GM10847 (cell line): ENCODE measurements around the gene FHIP1A.

Experiments used
- POLR2A ChIP-seq: IDR thresholded peaks from 2 replicates; pipeline ENCODE4 v1.6.1; 2011; ENCODE audit not compliant: insufficient read length; ENCODE audit errors: extremely low read depth

FHIP1A gene

GRCh38 chr4:151409470-151410313 is 716 bp downstream of the FHIP1A start:
- no peak for TF ChIP-seq POLR2A

- TF ChIP-seq POLR2A: no peak
These were observed 7.0 kb downstream of the FHIP1A start for GRCh38 chr4:151415978-151416377.

GRCh38 chr4:151417164-151417571 is 8.2 kb downstream of the FHIP1A start:
- no peak for TF ChIP-seq POLR2A

- no peak for TF ChIP-seq POLR2A
These were observed 8.9 kb downstream of the FHIP1A start for GRCh38 chr4:151417766-151418376.

- no peak for TF ChIP-seq POLR2A
These were observed 9.4 kb downstream of the FHIP1A start for GRCh38 chr4:151418385-151418784.

- no peak for TF ChIP-seq POLR2A
These were observed 9.9 kb downstream of the FHIP1A start for GRCh38 chr4:151418856-151419255.

- TF ChIP-seq POLR2A: no peak
These were observed 11.4 kb downstream of the FHIP1A start for GRCh38 chr4:151420250-151420807.

- no peak for TF ChIP-seq POLR2A
These were observed 13.9 kb downstream of the FHIP1A start for GRCh38 chr4:151422854-151423253.

GRCh38 chr4:151426513-151426912 is 17.5 kb downstream of the FHIP1A start:
- TF ChIP-seq POLR2A: no peak

GRCh38 chr4:151427266-151427665 is 18.3 kb downstream of the FHIP1A start:
- no peak for TF ChIP-seq POLR2A

- no peak for TF ChIP-seq POLR2A
These were observed 19.4 kb downstream of the FHIP1A start for GRCh38 chr4:151428346-151428745.

- TF ChIP-seq POLR2A: no peak
These were observed 21.1 kb downstream of the FHIP1A start for GRCh38 chr4:151429957-151430570.

- no peak for TF ChIP-seq POLR2A
These were observed 21.9 kb downstream of the FHIP1A start for GRCh38 chr4:151430740-151431457.

GRCh38 chr4:151431728-151432127 is 22.8 kb downstream of the FHIP1A start:
- TF ChIP-seq POLR2A: no peak

- no peak for TF ChIP-seq POLR2A
These were observed 23.7 kb downstream of the FHIP1A start for GRCh38 chr4:151432654-151433053.
